GM23248 (cell line): ENCODE results near the gene FTO. TPM values are rescaled to one million over a fixed set of nuclear protein-coding genes. Genes with fewer than 3 reads are reported as not detected.

Experiments
- DNase-seq: peaks from one replicate; pipeline ENCODE4 v3.0.0-alpha.2; 2015
- H2AFZ ChIP-seq: fragments of 200-600 bp; sonication (generic); 2 replicates; pipeline ENCODE4 v1.6.1; 2016; ENCODE audit warnings: antibody characterized with exemption
- H3F3A ChIP-seq: fragments of 200-600 bp; sonication (generic); 2 replicates; pipeline ENCODE4 v1.6.1; 2016; ENCODE audit warnings: mild to moderate bottlenecking, antibody characterized with exemption, mixed run types; ENCODE audit not compliant: insufficient read depth
- H3K27ac ChIP-seq: fragments of 200-600 bp; sonication (generic); 2 replicates; pipeline ENCODE4 v1.5.1; 2016; ENCODE audit warnings: mild to moderate bottlenecking
- H3K27me3 ChIP-seq: fragments of 200-600 bp; sonication (generic); replicated peaks from 2 replicates; pipeline ENCODE4 v1.6.1; 2016; ENCODE audit warnings: mild to moderate bottlenecking; ENCODE audit not compliant: insufficient read depth
- H3K36me3 ChIP-seq: fragments of 200-600 bp; sonication (generic); 2 replicates; pipeline ENCODE4 v1.6.1; 2016; ENCODE audit warnings: low read depth, mild to moderate bottlenecking
- H3K4me1 ChIP-seq: fragments of 200-600 bp; sonication (generic); 2 replicates; pipeline ENCODE4 v1.6.1; 2016; ENCODE audit warnings: mild to moderate bottlenecking; ENCODE audit not compliant: insufficient read depth
- H3K4me2 ChIP-seq: fragments of 200-600 bp; sonication (generic); one replicate; pipeline ENCODE4 v1.6.1; 2016; ENCODE audit warnings: mild to moderate bottlenecking; ENCODE audit not compliant: unreplicated experiment
- H3K4me3 ChIP-seq: fragments of 200-600 bp; sonication (generic); 2 replicates; pipeline ENCODE4 v1.5.1; 2016; ENCODE audit warnings: mild to moderate bottlenecking
- H3K79me2 ChIP-seq: fragments of 200-600 bp; sonication (generic); 2 replicates; pipeline ENCODE4 v1.6.1; 2016; ENCODE audit warnings: mild to moderate bottlenecking; ENCODE audit not compliant: insufficient read depth
- H3K9ac ChIP-seq: fragments of 200-600 bp; sonication (generic); 2 replicates; pipeline ENCODE4 v1.6.1; 2016; ENCODE audit warnings: mild to moderate bottlenecking
- H3K9me2 ChIP-seq: fragments of 200-600 bp; sonication (generic); 2 replicates; pipeline ENCODE4 v1.6.1; 2016; ENCODE audit warnings: mixed run types, mild to moderate bottlenecking, moderate library complexity; ENCODE audit not compliant: insufficient read depth
- H3K9me3 ChIP-seq: fragments of 200-600 bp; sonication (generic); one replicate; pipeline ENCODE4 v1.6.1; 2017; ENCODE audit warnings: low read depth
- H4K20me1 ChIP-seq: fragments of 200-600 bp; sonication (generic); 2 replicates; pipeline ENCODE4 v1.6.0; 2016; ENCODE audit not compliant: insufficient read depth
- EZH2 ChIP-seq: fragments of 200-600 bp; sonication (generic); IDR thresholded peaks from 2 replicates; pipeline ENCODE4 v1.6.1; 2018; ENCODE audit warnings: antibody characterized with exemption, mild to moderate bottlenecking; ENCODE audit not compliant: insufficient read depth, poor library complexity, severe bottlenecking
- EZH2phosphoT487 ChIP-seq: fragments of 200-600 bp; sonication (generic); IDR thresholded peaks from 2 replicates; pipeline ENCODE4 v1.6.1; 2018; ENCODE audit warnings: antibody characterized with exemption, moderate library complexity, mild to moderate bottlenecking, low read depth; ENCODE audit not compliant: insufficient read depth
- WGBS, 2 experiments: methylation state at CpG; one replicate each; pipeline ENCODE4 v1.1.6; 2015 to 2017; ENCODE audit warnings: low lambda C conversion rate in 2 of 2, low coverage in 1 of 2; ENCODE audit errors: missing lambda C conversion rate in 2 of 2; 5-methylcytosine and 5-hydroxymethylcytosine counted together
- in situ Hi-C: fragments of 300-500 bp; cut with MboI; formaldehyde crosslinking; loops from 2 replicates; pipeline ENCODE4 v1.15.0; 2020
- polyA plus RNA-seq: library from polyadenylated mRNA; unstranded; fragments of >200 nt; fragmentation: Nextera tagmentation; extraction: Ambion mirVana; gene quantifications from 2 replicates; pipeline ENCODE4 v1.2.1, GENCODE V29; 2016
- total RNA-seq: library from RNA; depleted of rRNA; stranded (reverse); fragments of >200 nt; shearing (Covaris generic); gene quantifications from 2 replicates; pipeline ENCODE4 v1.2.3, GENCODE V29; 2014

The FTO gene
- total and polyA plus RNA-seq, 2 experiments from 2014 or later = 85.3 to 99.2 TPM

DNA sequence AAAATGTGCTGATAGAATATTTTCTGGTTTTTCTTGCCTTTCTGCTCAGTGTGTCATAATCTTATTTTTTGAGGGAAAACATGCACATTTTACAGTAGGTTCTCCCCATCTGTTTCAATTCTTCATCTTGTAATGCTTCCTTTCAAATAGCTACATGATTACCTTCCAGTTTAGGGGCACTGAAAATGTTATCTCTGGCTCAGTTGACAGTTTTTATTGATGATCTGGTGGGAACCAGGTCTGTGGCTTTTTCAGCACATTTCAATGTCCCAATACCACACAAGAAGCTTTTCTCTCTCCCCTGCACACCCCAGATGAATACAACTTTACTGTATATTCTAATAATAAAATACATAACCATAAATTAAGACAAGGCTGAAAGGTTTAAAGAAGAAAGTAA is 36.5 kb downstream of the FTO start:
- TF ChIP-seq EZH2 (no peak), EZH2phosphoT487 (no peak)
- Histone ChIP-seq H4K20me1 (no peaks in the 10 kb centered on the region), H3K9ac (no peak overlapping the region), H3K27ac (no peak overlapping the region), H2AFZ (no peak overlapping the region), H3K4me2 (no peak overlapping the region), H3K9me3 (no peaks in the 10 kb centered on the region), H3K4me1 (peaks cover 23% of the 10 kb centered on the region), H3K4me3 (no peak overlapping the region), H3K36me3 (no peaks in the 10 kb centered on the region), H3K9me2 (no peaks in the 10 kb centered on the region), H3K27me3 (no peaks in the 10 kb centered on the region), H3F3A (peaks cover 19% of the 10 kb centered on the region), H3K79me2 (peaks cover 92% of the 10 kb centered on the region)
- DNase-seq = no peak
- in situ Hi-C loops = no loop called here

DNA sequence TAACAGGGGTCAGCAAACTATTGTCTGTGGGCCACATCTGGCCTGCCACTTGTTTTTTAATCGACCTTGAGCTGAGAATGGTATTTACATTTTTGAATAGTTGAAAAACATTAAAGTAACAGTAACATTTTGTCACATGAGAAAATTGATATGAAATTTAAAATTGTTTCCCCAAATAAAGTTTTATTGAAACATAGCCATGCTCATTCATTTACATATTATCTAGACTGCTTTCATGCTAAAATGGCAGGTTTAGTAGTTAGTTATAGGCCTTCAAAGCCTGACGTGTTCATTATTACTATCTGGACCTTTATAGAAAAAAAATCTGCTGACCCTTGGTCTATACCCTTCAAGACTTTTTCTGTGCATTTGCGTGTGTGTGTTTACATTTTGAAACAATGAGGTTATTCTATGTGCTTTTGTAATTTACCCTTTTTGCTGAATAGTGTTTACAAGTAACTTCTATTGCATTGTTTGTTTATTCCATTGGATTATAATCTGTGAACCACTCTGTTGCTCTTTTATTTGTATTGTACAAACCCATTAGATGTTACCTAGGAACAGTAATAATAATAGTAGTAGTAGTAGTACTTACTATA is 37.1 kb downstream of the FTO start:
- no peak for DNase-seq
- no peaks in the 10 kb centered on the region for H3K27me3 ChIP-seq
- in situ Hi-C loops = no loop called here
- no peak overlapping the region for H3K4me3 ChIP-seq
- H3K36me3 ChIP-seq = no peaks in the 10 kb centered on the region
- no peak overlapping the region for H3K9ac ChIP-seq
- no peak for TF ChIP-seq EZH2
- no peak for TF ChIP-seq EZH2phosphoT487
- H3F3A ChIP-seq = peaks cover 24% of the 10 kb centered on the region
- no peaks in the 10 kb centered on the region for H4K20me1 ChIP-seq
- H3K4me2 ChIP-seq = no peak overlapping the region
- H3K9me2 ChIP-seq = no peaks in the 10 kb centered on the region
- no peaks in the 10 kb centered on the region for H3K9me3 ChIP-seq
- H2AFZ ChIP-seq = no peak overlapping the region
- 96 to 99% methylated on average over 3 of the region's 3 CpGs for WGBS, 2 experiments
- peaks cover 29% of the 10 kb centered on the region for H3K4me1 ChIP-seq
- no peak overlapping the region for H3K27ac ChIP-seq
- peaks cover 86% of the 10 kb centered on the region for H3K79me2 ChIP-seq

- DNase-seq = no peak
- Histone ChIP-seq H3K4me3 (no peak overlapping the region), H3K9me3 (no peaks in the 10 kb centered on the region), H3K27me3 (no peaks in the 10 kb centered on the region), H3K27ac (no peak overlapping the region), H3K4me1 (peaks cover 34% of the 10 kb centered on the region), H3K9ac (no peak overlapping the region), H3F3A (peaks cover 30% of the 10 kb centered on the region), H3K36me3 (no peaks in the 10 kb centered on the region), H3K4me2 (no peak overlapping the region), H4K20me1 (no peaks in the 10 kb centered on the region), H2AFZ (no peak overlapping the region), H3K79me2 (peaks cover 81% of the 10 kb centered on the region), H3K9me2 (no peaks in the 10 kb centered on the region)
- no peak for TF ChIP-seq EZH2phosphoT487
- no peak for TF ChIP-seq EZH2
- 88 to 94% methylated on average over 2 of the region's 2 CpGs for WGBS, 2 experiments
- in situ Hi-C loops = no loop called here
These were observed 37.6 kb downstream of the FTO start for GRCh38 chr16:53741546-53741945.

DNA sequence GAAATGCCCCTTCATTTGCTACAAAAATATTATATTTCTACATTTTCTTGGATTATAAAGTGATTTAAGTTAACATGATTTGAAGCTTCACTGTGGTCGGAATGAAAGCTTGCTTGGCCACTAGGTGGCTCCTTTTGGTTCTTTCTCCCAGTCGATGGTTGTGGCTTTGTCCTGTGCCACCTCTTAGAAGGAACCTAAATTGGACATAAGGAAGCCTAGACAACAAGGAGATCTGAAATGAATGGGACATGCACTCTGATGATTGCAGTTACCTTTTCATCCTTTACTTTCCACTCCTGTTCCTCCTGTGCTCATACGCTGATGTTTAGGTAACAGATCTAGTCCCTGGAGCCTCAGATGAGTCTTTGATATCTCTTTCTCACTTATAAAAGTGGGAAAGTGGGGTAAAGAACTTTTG is 39.2 kb downstream of the FTO start:
- in situ Hi-C loops = no loop called here
- Histone ChIP-seq H3K4me2 (no peak overlapping the region), H3K9me3 (no peaks in the 10 kb centered on the region), H3K4me3 (no peak overlapping the region), H3K27me3 (no peaks in the 10 kb centered on the region), H4K20me1 (no peaks in the 10 kb centered on the region), H3K79me2 (peaks cover 80% of the 10 kb centered on the region), H3K27ac (no peak overlapping the region), H3K4me1 (peaks cover 41% of the 10 kb centered on the region), H2AFZ (no peak overlapping the region), H3F3A (peaks cover 45% of the 10 kb centered on the region), H3K36me3 (no peaks in the 10 kb centered on the region), H3K9ac (no peak overlapping the region), H3K9me2 (no peaks in the 10 kb centered on the region)
- peak; percentile 55 for DNase-seq
- TF ChIP-seq EZH2 = no peak
- no peak for TF ChIP-seq EZH2phosphoT487
- WGBS, 2 experiments = 78 to 88% methylated on average over 3 of the region's 3 CpGs

GRCh38 chr16:53744449-53744848 is 40.5 kb downstream of the FTO start:
- no peaks in the 10 kb centered on the region for H3K36me3 ChIP-seq
- no peaks in the 10 kb centered on the region for H3K9me3 ChIP-seq
- peak overlapping the region; percentile 26 for H3K4me3 ChIP-seq
- no peak for TF ChIP-seq EZH2
- no peaks in the 10 kb centered on the region for H3K9me2 ChIP-seq
- no peak for DNase-seq
- H2AFZ ChIP-seq = no peak overlapping the region
- peaks cover 45% of the 10 kb centered on the region for H3F3A ChIP-seq
- peak overlapping the region; percentile 32; the same call in 1 of the 2 replicates for H3K9ac ChIP-seq
- no peaks in the 10 kb centered on the region for H3K27me3 ChIP-seq
- H3K27ac ChIP-seq = peak overlapping the region; percentile 92
- peaks cover 80% of the 10 kb centered on the region for H3K79me2 ChIP-seq
- peaks cover 41% of the 10 kb centered on the region for H3K4me1 ChIP-seq
- WGBS, 2 experiments = 60 to 62% methylated on average over 3 of the region's 3 CpGs
- peak overlapping the region; percentile 73 for H3K4me2 ChIP-seq
- H4K20me1 ChIP-seq = no peaks in the 10 kb centered on the region
- in situ Hi-C loops = no loop called here
